ENCODE data around the gene SH3RF3. TPM values are rescaled to one million over a fixed set of nuclear protein-coding genes. Genes with fewer than 3 reads are reported as not detected.

The SH3RF3 gene
- total and polyA plus RNA-seq, 8 donors: 7.0 to 11.1 (median 8.3) TPM

DNA sequence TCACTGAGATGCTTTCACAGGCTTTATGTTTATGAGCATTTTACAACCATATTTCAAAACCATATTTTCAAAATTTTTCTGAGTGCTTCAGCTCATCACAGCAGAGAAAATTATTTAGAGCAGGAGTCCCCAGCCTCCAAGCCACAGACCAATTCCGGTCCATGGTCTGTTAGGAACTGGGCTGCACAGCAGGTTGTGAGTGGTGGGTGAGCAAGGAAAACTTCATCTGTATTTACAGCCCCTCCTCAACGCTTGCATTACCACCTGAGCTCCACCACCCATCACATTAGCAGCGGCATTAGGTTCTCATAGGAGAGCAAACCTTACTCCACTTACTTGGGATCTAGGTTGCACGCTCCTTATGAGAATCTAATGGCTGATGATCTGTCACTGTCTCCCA lies 319.2 kb downstream of the SH3RF3 start:
- intact Hi-C loops (cut with DNase I): no loop called here
- no peak for ATAC-seq

DNA sequence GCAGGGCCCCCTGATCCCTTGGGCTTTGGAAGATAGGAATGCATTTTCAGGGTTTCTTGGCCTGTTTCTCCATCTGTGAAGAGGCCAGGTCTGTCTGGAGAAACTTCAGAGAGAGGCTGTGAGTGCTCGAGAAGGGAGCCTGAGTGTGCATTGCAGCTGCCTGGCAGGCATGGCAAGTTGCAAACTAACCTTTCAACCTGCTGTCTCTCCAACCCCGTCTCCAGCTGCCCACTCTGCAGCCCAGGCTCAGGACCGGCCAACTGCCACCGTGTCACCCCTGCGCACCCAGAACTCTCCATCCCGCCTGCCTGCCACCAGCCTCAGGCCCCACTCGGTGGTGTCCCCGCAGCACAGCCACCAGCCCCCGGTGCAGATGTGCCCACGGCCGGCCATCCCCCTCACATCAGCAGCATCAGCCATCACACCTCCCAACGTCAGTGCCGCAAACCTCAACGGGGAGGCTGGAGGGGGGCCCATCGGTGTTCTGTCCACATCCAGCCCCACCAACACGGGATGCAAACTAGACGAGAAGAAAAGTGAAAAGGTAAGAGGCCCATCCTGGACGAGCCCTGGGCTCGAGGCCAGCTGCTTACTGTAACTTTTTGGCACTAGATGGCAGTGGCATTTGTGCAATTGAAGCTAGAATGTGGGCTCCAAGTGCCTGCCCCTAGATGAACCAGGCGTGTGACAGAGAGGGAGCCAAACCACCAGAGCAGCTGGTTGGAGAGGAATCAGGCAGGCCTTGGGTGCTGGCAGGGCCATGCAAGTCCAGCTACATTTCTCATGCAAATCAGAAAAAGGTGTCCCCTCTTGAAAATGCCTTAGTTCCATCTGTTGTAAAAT lies 320.2 kb downstream of the SH3RF3 start:
- Histone ChIP-seq H3K36me3 (peaks cover 0 to 3% of the 10 kb centered on the region in 2 donors), H3K4me1 (no peaks in the 10 kb centered on the region), H3K27ac (no peak overlapping the region), H3K4me3 (no peak overlapping the region), H3K9me3 (peaks cover 0 to 12% of the 10 kb centered on the region in 2 donors), H3K27me3 (no peaks in the 10 kb centered on the region)
- TF ChIP-seq, protein P1, sequence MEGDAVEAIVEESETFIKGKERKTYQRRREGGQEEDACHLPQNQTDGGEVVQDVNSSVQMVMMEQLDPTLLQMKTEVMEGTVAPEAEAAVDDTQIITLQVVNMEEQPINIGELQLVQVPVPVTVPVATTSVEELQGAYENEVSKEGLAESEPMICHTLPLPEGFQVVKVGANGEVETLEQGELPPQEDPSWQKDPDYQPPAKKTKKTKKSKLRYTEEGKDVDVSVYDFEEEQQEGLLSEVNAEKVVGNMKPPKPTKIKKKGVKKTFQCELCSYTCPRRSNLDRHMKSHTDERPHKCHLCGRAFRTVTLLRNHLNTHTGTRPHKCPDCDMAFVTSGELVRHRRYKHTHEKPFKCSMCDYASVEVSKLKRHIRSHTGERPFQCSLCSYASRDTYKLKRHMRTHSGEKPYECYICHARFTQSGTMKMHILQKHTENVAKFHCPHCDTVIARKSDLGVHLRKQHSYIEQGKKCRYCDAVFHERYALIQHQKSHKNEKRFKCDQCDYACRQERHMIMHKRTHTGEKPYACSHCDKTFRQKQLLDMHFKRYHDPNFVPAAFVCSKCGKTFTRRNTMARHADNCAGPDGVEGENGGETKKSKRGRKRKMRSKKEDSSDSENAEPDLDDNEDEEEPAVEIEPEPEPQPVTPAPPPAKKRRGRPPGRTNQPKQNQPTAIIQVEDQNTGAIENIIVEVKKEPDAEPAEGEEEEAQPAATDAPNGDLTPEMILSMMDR (IDR thresholded peaks at IDR 0.05): no peak
- intact Hi-C loops (cut with DNase I): no loop called here
- DNase-seq: peak in 2 of 4 donors; percentile 33 to 44
- ATAC-seq: peak; percentile 85

More for the DNA sequence above, 319.2 kb downstream of the SH3RF3 start:
- H3K4me3 ChIP-seq: no peak overlapping the region
- TF ChIP-seq, protein P1 (IDR thresholded peaks at IDR 0.05): no peak
- H3K9me3 ChIP-seq: peaks cover 0 to 21% of the 10 kb centered on the region in 2 donors
- H3K36me3 ChIP-seq: peaks cover 0 to 3% of the 10 kb centered on the region in 2 donors
- H3K27me3 ChIP-seq: no peaks in the 10 kb centered on the region
- no peak overlapping the region for H3K27ac ChIP-seq
- DNase-seq: no peak
- no peaks in the 10 kb centered on the region for H3K4me1 ChIP-seq

DNA sequence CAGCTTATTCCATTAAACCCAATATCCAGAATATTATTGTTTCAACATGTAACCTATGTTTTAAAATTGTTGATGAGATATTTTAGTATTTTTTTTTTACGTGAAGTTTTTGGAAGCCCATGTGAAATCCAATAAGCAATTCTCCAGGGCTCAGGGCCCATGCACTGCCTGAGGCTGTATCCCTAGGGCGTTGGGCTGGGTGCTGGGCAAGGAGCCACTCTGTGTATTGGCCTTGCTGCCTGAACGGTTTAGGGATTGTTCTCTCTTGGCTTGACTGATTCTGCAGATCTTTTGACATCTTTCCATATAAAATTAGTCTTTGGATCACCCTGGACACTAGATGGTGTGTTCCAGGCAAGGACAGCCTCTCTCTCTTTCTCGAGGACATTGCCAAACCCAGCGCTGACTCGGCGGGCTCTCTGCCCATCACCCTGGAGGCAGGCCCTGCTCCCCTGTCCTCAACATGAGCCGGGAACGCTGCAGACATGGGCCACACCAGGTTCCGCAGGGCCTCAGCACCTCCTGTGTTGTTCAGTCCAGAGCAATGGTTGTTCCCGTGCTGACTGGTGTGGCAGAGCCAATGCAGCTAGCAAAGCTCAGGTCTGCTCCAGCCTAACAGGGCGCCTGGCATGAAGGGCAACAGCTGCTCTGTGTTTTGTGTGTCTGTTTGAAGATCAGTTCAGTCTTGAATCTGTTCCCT lies 321.7 kb downstream of the SH3RF3 start:
- H3K9me3 ChIP-seq: no peaks in the 10 kb centered on the region
- H3K4me3 ChIP-seq: no peak overlapping the region
- H3K27ac ChIP-seq: no peak overlapping the region
- H3K36me3 ChIP-seq: peaks cover 0 to 3% of the 10 kb centered on the region in 2 donors
- intact Hi-C loops (cut with DNase I): no loop called here
- ATAC-seq (no peak), DNase-seq (peak in 1 of 4 donors; percentile 13)
- TF ChIP-seq, protein P1 (IDR thresholded peaks at IDR 0.05): no peak
- H3K4me1 ChIP-seq: no peaks in the 10 kb centered on the region
- H3K27me3 ChIP-seq: no peaks in the 10 kb centered on the region

DNA sequence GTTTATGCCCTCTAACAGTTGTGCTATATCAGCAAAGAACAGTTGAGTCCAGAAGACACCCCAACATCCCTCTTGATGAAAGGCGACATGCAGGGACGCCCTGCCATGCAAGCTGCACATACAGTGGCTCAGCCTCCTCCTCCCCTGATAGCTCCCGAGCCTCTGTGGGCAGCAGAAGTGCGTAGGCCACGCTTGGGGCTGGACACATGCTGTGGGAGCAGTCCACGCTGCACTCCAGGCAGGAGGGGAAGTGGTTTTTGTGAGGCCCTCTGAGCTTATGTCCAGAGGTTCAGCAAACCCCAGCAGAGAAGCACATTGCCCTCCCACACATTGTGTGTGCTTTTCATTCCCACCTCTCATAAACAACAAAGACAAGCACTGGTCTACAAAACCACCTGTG lies 322.7 kb downstream of the SH3RF3 start:
- intact Hi-C loops (cut with DNase I): no loop called here
- peaks cover 0 to 3% of the 10 kb centered on the region in 2 donors for H3K36me3 ChIP-seq
- H3K27ac ChIP-seq: no peak overlapping the region
- H3K9me3 ChIP-seq: no peaks in the 10 kb centered on the region
- H3K4me3 ChIP-seq: no peak overlapping the region
- DNase-seq (peak in 1 of 4 donors; percentile 9), ATAC-seq (no peak)
- TF ChIP-seq, protein P1 (IDR thresholded peaks at IDR 0.05): no peak
- no peaks in the 10 kb centered on the region for H3K27me3 ChIP-seq
- no peaks in the 10 kb centered on the region for H3K4me1 ChIP-seq
